DOHH2 (cell line): ENCODE data around the gene TERT.
A peak's percentile ranks its signal among the peaks of the same experiment; 100 is the strongest.

ENCODE experiments used
- H3F3A ChIP-seq: fragments of 200-600 bp; sonication (generic), shearing (Covaris generic); 2 replicates; pipeline ENCODE4 v1.6.0; 2016; ENCODE audit warnings: antibody characterized with exemption, mild to moderate bottlenecking; ENCODE audit not compliant: control insufficient read depth, insufficient read depth
- H3K27ac ChIP-seq: fragments of 200-600 bp; sonication (generic); 2 replicates; pipeline ENCODE4 v1.5.1; 2014; ENCODE audit warnings: low read depth, mild to moderate bottlenecking, low read length, moderate library complexity
- H3K27me3 ChIP-seq: fragments of 200-600 bp; sonication (generic); 2 replicates; pipeline ENCODE4 v1.6.1; 2014; ENCODE audit warnings: mild to moderate bottlenecking, low read length, mixed read lengths; ENCODE audit not compliant: control insufficient read depth
- H3K36me3 ChIP-seq: fragments of 200-600 bp; sonication (generic); 2 replicates; pipeline ENCODE4 v1.6.1; 2014; ENCODE audit warnings: mild to moderate bottlenecking, low read length, moderate library complexity, mixed read lengths; ENCODE audit not compliant: control insufficient read depth
- H3K4me1 ChIP-seq: fragments of 200-600 bp; sonication (generic); 2 replicates; pipeline ENCODE4 v1.6.1; 2014; ENCODE audit warnings: mild to moderate bottlenecking, low read length, mixed read lengths; ENCODE audit not compliant: control insufficient read depth
- H3K4me2 ChIP-seq: fragments of 200-600 bp; sonication (generic); 2 replicates; pipeline ENCODE4 v1.6.0; 2014; ENCODE audit warnings: mild to moderate bottlenecking, low read length, moderate library complexity
- H3K4me3 ChIP-seq: fragments of 200-600 bp; sonication (generic); 2 replicates; pipeline ENCODE4 v1.5.1; 2014; ENCODE audit warnings: mild to moderate bottlenecking, low read length, mixed read lengths
- H3K79me2 ChIP-seq: fragments of 200-600 bp; sonication (generic); 2 replicates; pipeline ENCODE4 v1.6.1; 2014; ENCODE audit warnings: mild to moderate bottlenecking, low read length, mixed read lengths; ENCODE audit not compliant: control insufficient read depth
- H3K9me2 ChIP-seq: fragments of 200-600 bp; sonication (generic); replicated peaks from 2 replicates; pipeline ENCODE4 v1.6.1; 2014; ENCODE audit warnings: mild to moderate bottlenecking, low read length, mixed read lengths; ENCODE audit not compliant: control insufficient read depth
- H3K9me3 ChIP-seq: fragments of 200-600 bp; sonication (generic); 2 replicates; pipeline ENCODE4 v1.6.1; 2014; ENCODE audit warnings: antibody characterized with exemption, low read length, mixed read lengths; ENCODE audit not compliant: control insufficient read depth, insufficient read depth
- H4K20me1 ChIP-seq: fragments of 200-600 bp; sonication (generic); 2 replicates; pipeline ENCODE4 v1.6.0; 2014; ENCODE audit warnings: low read depth, mild to moderate bottlenecking, antibody characterized with exemption, low read length, moderate library complexity; ENCODE audit not compliant: control insufficient read depth, insufficient read depth
- EZH2phosphoT487 ChIP-seq: fragments of 200-600 bp; sonication (generic); IDR thresholded peaks from 2 replicates; pipeline ENCODE4 v1.6.1; 2017; ENCODE audit warnings: borderline replicate concordance, mild to moderate bottlenecking, antibody characterized with exemption, low read length, moderate library complexity, mixed read lengths
- TF ChIP-seq, protein P1 (sequence below): fragments of 200-600 bp; sonication (generic); IDR thresholded peaks from one replicate; pipeline ENCODE4 v1.5.1; 2014; ENCODE audit warnings: antibody characterized with exemption, mild to moderate bottlenecking, low read depth, low read length; ENCODE audit not compliant: poor library complexity, severe bottlenecking

The TERT gene

DNA sequence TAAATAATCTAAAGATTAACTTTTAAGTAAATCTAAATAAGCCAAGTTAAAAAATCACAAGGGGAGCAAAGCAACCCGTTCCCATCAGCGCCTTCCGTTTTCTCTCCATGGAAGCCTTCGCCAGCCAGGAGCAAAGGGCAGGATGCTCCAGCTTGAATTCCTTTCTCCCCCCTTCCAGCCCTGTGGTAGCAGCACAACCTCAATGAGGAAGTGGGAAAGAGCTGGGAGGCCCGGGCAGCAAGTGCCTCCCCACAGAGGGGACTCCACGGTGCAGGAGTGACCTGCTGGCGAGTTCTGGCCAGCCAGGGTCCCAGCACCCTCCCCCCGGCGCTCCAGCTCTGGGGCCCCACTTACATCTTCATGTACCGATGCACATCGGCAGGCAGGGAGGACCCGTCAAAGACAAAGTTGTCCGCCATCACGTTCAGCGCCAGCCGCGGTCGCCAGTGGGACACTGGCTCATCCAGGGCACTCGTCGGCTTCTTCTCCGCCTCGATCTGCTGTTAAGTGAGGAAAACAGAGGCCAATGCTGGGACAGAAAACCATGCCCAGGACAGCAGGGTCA is 43.7 kb upstream of the TERT start:
- Histone ChIP-seq H3K27ac (no peak overlapping the region), H3K9me3 (no peaks in the 10 kb centered on the region), H3K4me3 (no peak overlapping the region), H4K20me1 (peaks cover 7% of the 10 kb centered on the region), H3K27me3 (no peaks in the 10 kb centered on the region), H3K4me1 (peaks cover 69% of the 10 kb centered on the region), H3K79me2 (peaks cover 97% of the 10 kb centered on the region), H3K36me3 (peaks cover 98% of the 10 kb centered on the region), H3K9me2 (no peaks in the 10 kb centered on the region), H3K4me2 (no peak overlapping the region), H3F3A (peaks cover 17% of the 10 kb centered on the region)
- TF ChIP-seq, protein P1, sequence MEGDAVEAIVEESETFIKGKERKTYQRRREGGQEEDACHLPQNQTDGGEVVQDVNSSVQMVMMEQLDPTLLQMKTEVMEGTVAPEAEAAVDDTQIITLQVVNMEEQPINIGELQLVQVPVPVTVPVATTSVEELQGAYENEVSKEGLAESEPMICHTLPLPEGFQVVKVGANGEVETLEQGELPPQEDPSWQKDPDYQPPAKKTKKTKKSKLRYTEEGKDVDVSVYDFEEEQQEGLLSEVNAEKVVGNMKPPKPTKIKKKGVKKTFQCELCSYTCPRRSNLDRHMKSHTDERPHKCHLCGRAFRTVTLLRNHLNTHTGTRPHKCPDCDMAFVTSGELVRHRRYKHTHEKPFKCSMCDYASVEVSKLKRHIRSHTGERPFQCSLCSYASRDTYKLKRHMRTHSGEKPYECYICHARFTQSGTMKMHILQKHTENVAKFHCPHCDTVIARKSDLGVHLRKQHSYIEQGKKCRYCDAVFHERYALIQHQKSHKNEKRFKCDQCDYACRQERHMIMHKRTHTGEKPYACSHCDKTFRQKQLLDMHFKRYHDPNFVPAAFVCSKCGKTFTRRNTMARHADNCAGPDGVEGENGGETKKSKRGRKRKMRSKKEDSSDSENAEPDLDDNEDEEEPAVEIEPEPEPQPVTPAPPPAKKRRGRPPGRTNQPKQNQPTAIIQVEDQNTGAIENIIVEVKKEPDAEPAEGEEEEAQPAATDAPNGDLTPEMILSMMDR, result no peak
- no peak for TF ChIP-seq EZH2phosphoT487

DNA sequence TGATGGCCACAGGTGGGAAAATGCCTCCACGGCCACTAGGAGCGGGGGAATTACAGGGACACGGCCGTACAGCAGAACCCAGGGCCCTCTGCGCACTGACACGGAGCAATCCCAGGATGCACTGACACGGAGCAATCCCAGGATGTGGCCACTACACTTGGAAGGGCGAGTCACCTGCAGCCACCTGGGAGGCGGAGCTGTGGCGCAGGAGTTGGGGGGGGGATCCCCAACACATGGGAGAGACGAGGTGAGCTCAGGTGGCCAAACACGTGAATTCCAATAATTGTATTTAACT is 43.3 kb upstream of the TERT start:
- Histone ChIP-seq H3K27ac (no peak overlapping the region), H3K79me2 (peaks cover 97% of the 10 kb centered on the region), H3K9me3 (no peaks in the 10 kb centered on the region), H3K4me3 (no peak overlapping the region), H4K20me1 (peaks cover 11% of the 10 kb centered on the region), H3K4me2 (no peak overlapping the region), H3K9me2 (no peaks in the 10 kb centered on the region), H3K36me3 (peaks cover 98% of the 10 kb centered on the region), H3K4me1 (peaks cover 65% of the 10 kb centered on the region), H3F3A (peaks cover 17% of the 10 kb centered on the region), H3K27me3 (no peaks in the 10 kb centered on the region)
- TF ChIP-seq EZH2phosphoT487, result no peak
- TF ChIP-seq, protein P1, result no peak

DNA sequence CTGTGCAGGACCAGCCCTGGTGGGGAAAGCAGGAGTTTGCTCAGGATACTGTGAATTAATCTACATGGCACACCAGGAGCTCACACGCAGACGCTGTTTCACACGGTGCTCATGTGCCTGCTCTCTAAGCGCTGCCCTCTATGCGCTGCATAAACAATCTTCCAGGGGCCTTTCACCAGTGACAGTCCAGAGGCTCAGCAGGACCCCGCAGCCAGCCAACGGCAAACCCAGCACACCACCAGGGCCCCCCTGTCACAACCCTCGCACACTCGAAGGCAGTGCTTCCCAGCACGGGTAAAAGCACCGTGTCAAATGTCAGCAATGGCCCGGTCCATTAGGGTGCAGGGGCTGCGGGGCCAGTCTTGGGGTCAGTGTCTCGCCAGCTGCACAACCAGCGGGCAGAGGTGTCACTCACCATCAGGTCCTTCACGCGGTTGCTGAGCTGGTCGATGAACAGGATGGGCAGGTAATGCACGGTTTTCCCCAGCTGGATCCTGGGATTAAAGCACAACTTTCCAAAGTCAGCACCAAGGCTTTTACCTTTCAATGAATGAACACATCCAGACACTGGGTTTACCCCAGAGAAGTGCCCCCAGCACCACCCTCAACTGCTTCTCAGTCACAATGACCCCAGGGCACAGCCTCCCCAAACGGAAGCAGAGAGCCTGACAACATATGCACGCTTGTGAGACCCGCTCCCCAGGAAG is 42.8 kb upstream of the TERT start:
- H3K4me3 ChIP-seq, result no peak overlapping the region
- H3K9me2 ChIP-seq, result no peaks in the 10 kb centered on the region
- peak overlapping the region; percentile 42 for H3K4me2 ChIP-seq
- H3K79me2 ChIP-seq, result peaks cover 95% of the 10 kb centered on the region
- TF ChIP-seq, protein P1, result no peak
- no peak for TF ChIP-seq EZH2phosphoT487
- H3F3A ChIP-seq, result peaks cover 19% of the 10 kb centered on the region
- peaks cover 60% of the 10 kb centered on the region for H3K4me1 ChIP-seq
- peaks cover 98% of the 10 kb centered on the region for H3K36me3 ChIP-seq
- H3K27ac ChIP-seq, result peak overlapping the region; percentile 64; the same call in 1 of the 2 replicates
- no peaks in the 10 kb centered on the region for H3K27me3 ChIP-seq
- H4K20me1 ChIP-seq, result peaks cover 12% of the 10 kb centered on the region
- no peaks in the 10 kb centered on the region for H3K9me3 ChIP-seq
